Kidney epithelial cell (primary cell): ENCODE data around the gene MBLAC2. TPM values are rescaled to one million over a fixed set of nuclear protein-coding genes. Genes with fewer than 3 reads are reported as not detected.

Experiments used
- DNase-seq: peaks from one replicate; pipeline ENCODE4 v3.0.0-alpha.2; 2010; ENCODE audit warnings: low read depth
- H3K27me3 ChIP-seq: 2 replicates; pipeline ENCODE4 v1.6.0; 2011; ENCODE audit warnings: low read length; ENCODE audit not compliant: control insufficient read depth, insufficient read depth
- H3K36me3 ChIP-seq: 2 replicates; pipeline ENCODE4 v1.5.1; 2011; ENCODE audit warnings: low read length; ENCODE audit not compliant: control insufficient read depth, insufficient read depth
- H3K4me3 ChIP-seq: 2 replicates; pipeline ENCODE4 v1.5.1; 2011; ENCODE audit warnings: low read depth, mild to moderate bottlenecking, control low read depth, low read length
- total RNA-seq: library from RNA; depleted of rRNA; stranded (reverse); fragments of >200 nt; gene quantifications from 2 replicates; pipeline ENCODE4 v1.2.3, GENCODE V29; 2015
- TF ChIP-seq, protein P1 (sequence below): IDR thresholded peaks from 2 replicates; pipeline ENCODE4 v1.5.1; 2011; ENCODE audit warnings: mild to moderate bottlenecking, moderate library complexity, low read length, control low read depth, inconsistent platforms; ENCODE audit not compliant: insufficient read depth, poor library complexity, severe bottlenecking

MBLAC2 gene
- total RNA-seq, 1 donor from 2014 or later, result 5.6 TPM

DNA sequence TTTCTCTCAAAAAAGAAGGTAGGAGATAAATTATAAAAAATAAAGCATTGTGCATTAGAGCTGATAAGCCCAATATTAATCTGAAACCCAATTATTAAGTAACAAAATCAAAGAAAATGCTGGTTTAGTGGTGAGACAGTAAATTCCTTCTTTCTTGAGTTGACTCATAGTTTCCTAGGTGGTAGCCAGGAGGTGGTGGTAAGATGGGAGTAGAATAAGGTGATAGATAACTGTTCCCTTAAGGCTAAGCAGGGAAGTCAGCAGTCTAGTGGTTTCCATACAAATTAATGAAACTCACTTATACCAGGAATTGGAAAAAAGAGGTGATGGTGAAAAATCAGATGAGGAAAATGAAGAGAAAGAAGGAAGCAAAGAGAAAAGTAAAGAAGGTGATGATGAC, 31.6 kb upstream of the MBLAC2 start:
- Histone ChIP-seq H3K27me3 (no peaks in the 10 kb centered on the region), H3K36me3 (no peaks in the 10 kb centered on the region), H3K4me3 (no peak overlapping the region)
- TF ChIP-seq, protein P1, sequence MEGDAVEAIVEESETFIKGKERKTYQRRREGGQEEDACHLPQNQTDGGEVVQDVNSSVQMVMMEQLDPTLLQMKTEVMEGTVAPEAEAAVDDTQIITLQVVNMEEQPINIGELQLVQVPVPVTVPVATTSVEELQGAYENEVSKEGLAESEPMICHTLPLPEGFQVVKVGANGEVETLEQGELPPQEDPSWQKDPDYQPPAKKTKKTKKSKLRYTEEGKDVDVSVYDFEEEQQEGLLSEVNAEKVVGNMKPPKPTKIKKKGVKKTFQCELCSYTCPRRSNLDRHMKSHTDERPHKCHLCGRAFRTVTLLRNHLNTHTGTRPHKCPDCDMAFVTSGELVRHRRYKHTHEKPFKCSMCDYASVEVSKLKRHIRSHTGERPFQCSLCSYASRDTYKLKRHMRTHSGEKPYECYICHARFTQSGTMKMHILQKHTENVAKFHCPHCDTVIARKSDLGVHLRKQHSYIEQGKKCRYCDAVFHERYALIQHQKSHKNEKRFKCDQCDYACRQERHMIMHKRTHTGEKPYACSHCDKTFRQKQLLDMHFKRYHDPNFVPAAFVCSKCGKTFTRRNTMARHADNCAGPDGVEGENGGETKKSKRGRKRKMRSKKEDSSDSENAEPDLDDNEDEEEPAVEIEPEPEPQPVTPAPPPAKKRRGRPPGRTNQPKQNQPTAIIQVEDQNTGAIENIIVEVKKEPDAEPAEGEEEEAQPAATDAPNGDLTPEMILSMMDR, result no peak
- DNase-seq, result no peak

DNA sequence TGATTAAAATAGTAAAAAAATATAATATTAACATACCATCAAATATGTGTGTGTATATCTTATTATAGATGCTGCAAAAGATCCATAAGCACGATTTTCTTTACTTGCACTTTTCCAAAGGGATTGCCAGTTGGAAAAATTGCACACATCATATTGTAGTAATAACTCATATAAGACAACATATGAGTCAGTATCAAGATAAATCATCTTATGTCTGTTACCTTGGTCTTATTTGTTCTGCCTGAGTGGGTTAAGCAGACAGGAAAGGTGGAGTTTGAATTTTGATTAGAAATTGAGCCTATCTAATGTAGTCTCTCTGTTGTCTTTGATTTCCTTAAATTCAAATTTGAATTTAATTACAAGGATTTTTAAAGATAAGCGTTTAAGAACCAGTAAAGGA, 30.2 kb upstream of the MBLAC2 start:
- no peak for DNase-seq
- TF ChIP-seq, protein P1, result no peak
- Histone ChIP-seq H3K36me3 (no peaks in the 10 kb centered on the region), H3K27me3 (no peaks in the 10 kb centered on the region), H3K4me3 (no peak overlapping the region)

GRCh38 chr5:90503596-90503995, 29.0 kb upstream of the MBLAC2 start:
- H3K36me3 ChIP-seq, result no peaks in the 10 kb centered on the region
- DNase-seq, result no peak
- H3K27me3 ChIP-seq, result no peaks in the 10 kb centered on the region
- no peak overlapping the region for H3K4me3 ChIP-seq
- TF ChIP-seq, protein P1, result no peak

GRCh38 chr5:90495146-90495545, 20.6 kb upstream of the MBLAC2 start:
- no peaks in the 10 kb centered on the region for H3K27me3 ChIP-seq

DNA sequence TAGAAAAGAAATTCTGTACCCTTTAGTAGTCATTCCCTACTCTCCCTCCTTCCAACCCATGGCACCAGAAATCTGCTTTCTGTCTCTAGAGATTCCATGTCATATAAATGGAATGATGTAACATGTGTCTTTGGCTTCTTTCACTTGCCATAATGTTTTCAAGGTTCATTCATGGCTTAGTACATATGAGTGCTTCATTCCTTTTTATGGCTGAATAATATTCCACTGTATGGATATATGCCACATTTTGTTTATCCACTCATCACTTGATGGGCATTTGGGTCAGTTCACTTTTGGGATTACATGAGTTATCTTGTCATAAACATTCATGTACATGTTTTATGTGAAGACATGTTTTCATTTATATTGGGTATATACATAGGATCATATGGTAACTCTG, 19.5 kb upstream of the MBLAC2 start:
- DNase-seq, result no peak
- Histone ChIP-seq H3K4me3 (no peak overlapping the region), H3K27me3 (no peaks in the 10 kb centered on the region), H3K36me3 (no peaks in the 10 kb centered on the region)
- TF ChIP-seq, protein P1, result no peak

More at GRCh38 chr5:90495146-90495545, 20.6 kb upstream of the MBLAC2 start:
- Histone ChIP-seq H3K4me3 (no peak overlapping the region), H3K36me3 (no peaks in the 10 kb centered on the region)
- no peak for DNase-seq
- TF ChIP-seq, protein P1, result no peak

- H3K4me3 ChIP-seq, result no peak overlapping the region
- H3K27me3 ChIP-seq, result no peaks in the 10 kb centered on the region
- TF ChIP-seq, protein P1, result no peak
- no peaks in the 10 kb centered on the region for H3K36me3 ChIP-seq
- no peak for DNase-seq
These were observed 14.2 kb upstream of the MBLAC2 start for GRCh38 chr5:90488791-90489190.
